ENCODE measurements around the gene WNT9A. TPM values are rescaled to one million over a fixed set of nuclear protein-coding genes. Genes with fewer than 3 reads are reported as not detected.
"Not testable (repeated sequence)": the region's sequence is repeated elsewhere in the genome, so short reads cannot be mapped to it uniquely, and the experiment has no call there.

Gene WNT9A
- total and polyA plus RNA-seq, 9 of the 15 experiments (the other 6 are each of a cell fraction or from before 2014, with no cell fraction given), result 0.04 to 0.17 (median 0.10) TPM; not detected in 4

DNA sequence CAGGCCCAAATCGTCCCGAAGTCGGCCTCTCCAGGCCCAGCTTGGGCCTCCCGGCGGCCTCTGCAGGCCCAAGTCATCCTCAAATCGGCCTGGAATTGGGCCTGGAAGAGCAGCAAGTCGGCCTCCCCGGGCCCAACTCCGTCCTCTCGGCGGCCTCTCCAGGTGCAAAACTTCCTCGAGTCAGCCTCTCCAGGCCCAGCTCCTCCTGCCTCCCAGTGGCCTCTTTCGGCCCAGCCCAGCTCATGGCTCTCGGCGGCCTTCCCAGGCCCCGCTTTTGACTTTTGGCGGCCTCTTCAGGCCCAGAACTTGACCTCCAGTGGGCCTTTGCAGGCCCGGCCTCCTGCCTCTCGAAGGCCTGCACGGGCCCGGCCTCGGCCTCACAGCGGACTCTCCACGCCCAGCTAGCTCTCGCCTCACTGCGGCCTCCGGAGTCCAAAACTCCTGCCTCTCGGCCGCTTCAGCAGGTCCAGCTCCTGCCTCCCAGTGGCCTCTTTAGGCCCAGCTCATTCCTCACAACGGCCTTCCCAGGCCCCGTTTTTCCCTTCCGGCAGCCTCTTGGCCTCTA is 26.1 kb upstream of the WNT9A start:
- POLR2A ChIA-PET, result interaction anchor here (1.2 kb wide), 1 partner anchor 191 kb away, joined by 4 read pairs; no protein-coding TSS in a partner anchor
- H3K4me3 ChIP-seq; in situ Hi-C loops (cut with MboI); DNase-seq (ENCODE audit: extremely low read depth in 1 of 4, low spot score in 3 of 4); FAIRE-seq; H3K27me3 ChIP-seq (ENCODE audit: control insufficient read depth in 2 of 2, insufficient read depth in 2 of 2, low read length in 2 of 2); H4K20me1 ChIP-seq (replicated peaks; ENCODE audit: control insufficient read depth, insufficient read depth, low read length); BruUV-seq (replicated peaks); intact Hi-C loops (cut with micrococcal nuclease); CTCF ChIA-PET (ENCODE audit: low intra/inter-chr PET ratio); H3K27ac ChIP-seq (ENCODE audit: extremely low read depth, low read depth, low read length); H3K79me2 ChIP-seq (ENCODE audit: control insufficient read depth, insufficient read depth, low read length); H3K36me3 ChIP-seq (ENCODE audit: control insufficient read depth, insufficient read depth, low read length); H2AFZ ChIP-seq (ENCODE audit: low read depth, low read length); H3K9me3 ChIP-seq (replicated peaks; ENCODE audit: control insufficient read depth, insufficient read depth, low read depth, low read length); ATAC-seq; H3K4me2 ChIP-seq (ENCODE audit: insufficient read depth, low read length); H3K9ac ChIP-seq (ENCODE audit: insufficient read depth in 1 of 2, low read depth in 2 of 2, low read length in 2 of 2); H3K9me1 ChIP-seq (ENCODE audit: control insufficient read depth, insufficient read depth, low read length): not testable (repeated sequence)
- WGBS (ENCODE audit: insufficient coverage, low coverage, missing lambda C conversion rate), result 77% methylated on average over 27 of the region's 32 CpGs
- TF ChIP-seq ZFX (CRISPR knock-in tag; IDR thresholded peaks at IDR 0.05), result peak; percentile 32; the same call in 1 of the 2 replicates
- H3K4me1 ChIP-seq (replicated peaks in 1 of 2; ENCODE audit: control insufficient read depth in 2 of 2, insufficient read depth in 2 of 2, low read length in 2 of 2), result peaks cover 0 to 25% of the 10 kb centered on the region in 2 experiments; a peak in 2 of 5 replicates

- ATAC-seq; H3K27ac ChIP-seq (ENCODE audit: extremely low read depth, low read depth, low read length); CTCF ChIA-PET (ENCODE audit: low intra/inter-chr PET ratio); H3K9me1 ChIP-seq (ENCODE audit: control insufficient read depth, insufficient read depth, low read length); H3K36me3 ChIP-seq (ENCODE audit: control insufficient read depth, insufficient read depth, low read length); H3K79me2 ChIP-seq (ENCODE audit: control insufficient read depth, insufficient read depth, low read length); H3K27me3 ChIP-seq (ENCODE audit: control insufficient read depth in 2 of 2, insufficient read depth in 2 of 2, low read length in 2 of 2); BruUV-seq (replicated peaks); H3K4me3 ChIP-seq; H3K9me3 ChIP-seq (replicated peaks; ENCODE audit: control insufficient read depth, insufficient read depth, low read depth, low read length); in situ Hi-C loops (cut with MboI); intact Hi-C loops (cut with micrococcal nuclease); H4K20me1 ChIP-seq (replicated peaks; ENCODE audit: control insufficient read depth, insufficient read depth, low read length); H3K4me2 ChIP-seq (ENCODE audit: insufficient read depth, low read length); FAIRE-seq; TF ChIP-seq NR2C1 (tag; IDR thresholded peaks at IDR 0.05): not testable (repeated sequence)
- Histone ChIP-seq H2AFZ (ENCODE audit: low read depth, low read length) (peak overlapping the region; percentile 58; the same call in 1 of the 2 replicates), H3K9ac (ENCODE audit: insufficient read depth in 1 of 2, low read depth in 2 of 2, low read length in 2 of 2) (peak overlapping the region in 1 of 2 experiments; percentile 58; a peak in 1 of 4 replicates), H3K4me1 (replicated peaks in 1 of 2; ENCODE audit: control insufficient read depth in 2 of 2, insufficient read depth in 2 of 2, low read length in 2 of 2) (peaks cover 0 to 25% of the 10 kb centered on the region in 2 experiments; a peak in 2 of 5 replicates)
- POLR2A ChIA-PET, result interaction anchor here (1.2 kb wide), 1 partner anchor 192 kb away, joined by 4 read pairs; no protein-coding TSS in a partner anchor
- WGBS (ENCODE audit: insufficient coverage, low coverage, missing lambda C conversion rate), result 65% methylated on average over 21 of the region's 22 CpGs
- DNase-seq (ENCODE audit: extremely low read depth in 1 of 4, low spot score in 3 of 4), result peak in 2 of 4 experiments; percentile 24 to 66
- TF ChIP-seq NFIC (IDR thresholded peaks at IDR 0.05) (peak; percentile 94), PCBP1 (IDR thresholded peaks at IDR 0.05; ENCODE audit: low read depth, low read length, poor library complexity, severe bottlenecking) (peak; percentile 20), BHLHE40 (IDR thresholded peaks at IDR 0.05; ENCODE audit: low read length) (peak; percentile 40; the same call in 1 of the 2 replicates), USF1 (CRISPR knock-in tag; IDR thresholded peaks at IDR 0.05) (peak; percentile 37), NR2C1 (IDR thresholded peaks at IDR 0.05) (peak; percentile 51)
- TF ChIP-seq, protein P1, sequence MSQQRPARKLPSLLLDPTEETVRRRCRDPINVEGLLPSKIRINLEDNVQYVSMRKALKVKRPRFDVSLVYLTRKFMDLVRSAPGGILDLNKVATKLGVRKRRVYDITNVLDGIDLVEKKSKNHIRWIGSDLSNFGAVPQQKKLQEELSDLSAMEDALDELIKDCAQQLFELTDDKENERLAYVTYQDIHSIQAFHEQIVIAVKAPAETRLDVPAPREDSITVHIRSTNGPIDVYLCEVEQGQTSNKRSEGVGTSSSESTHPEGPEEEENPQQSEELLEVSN (IDR thresholded peaks at IDR 0.05; ENCODE audit: borderline replicate concordance in 1 of 2, extremely low read depth in 1 of 2, insufficient read depth in 1 of 2, insufficient read length in 1 of 2, low read depth in 1 of 2, low read length in 1 of 2, poor library complexity in 1 of 2, severe bottlenecking in 1 of 2), result peak in 1 of 2 experiments; percentile 28
- TF ChIP-seq, protein P2, sequence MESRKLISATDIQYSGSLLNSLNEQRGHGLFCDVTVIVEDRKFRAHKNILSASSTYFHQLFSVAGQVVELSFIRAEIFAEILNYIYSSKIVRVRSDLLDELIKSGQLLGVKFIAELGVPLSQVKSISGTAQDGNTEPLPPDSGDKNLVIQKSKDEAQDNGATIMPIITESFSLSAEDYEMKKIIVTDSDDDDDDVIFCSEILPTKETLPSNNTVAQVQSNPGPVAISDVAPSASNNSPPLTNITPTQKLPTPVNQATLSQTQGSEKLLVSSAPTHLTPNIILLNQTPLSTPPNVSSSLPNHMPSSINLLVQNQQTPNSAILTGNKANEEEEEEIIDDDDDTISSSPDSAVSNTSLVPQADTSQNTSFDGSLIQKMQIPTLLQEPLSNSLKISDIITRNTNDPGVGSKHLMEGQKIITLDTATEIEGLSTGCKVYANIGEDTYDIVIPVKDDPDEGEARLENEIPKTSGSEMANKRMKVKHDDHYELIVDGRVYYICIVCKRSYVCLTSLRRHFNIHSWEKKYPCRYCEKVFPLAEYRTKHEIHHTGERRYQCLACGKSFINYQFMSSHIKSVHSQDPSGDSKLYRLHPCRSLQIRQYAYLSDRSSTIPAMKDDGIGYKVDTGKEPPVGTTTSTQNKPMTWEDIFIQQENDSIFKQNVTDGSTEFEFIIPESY (CRISPR knock-in tag; IDR thresholded peaks at IDR 0.05), result 0 out of 2 replicates have a peak, but pooled peaks have one; percentile 70
Measured at GRCh38 chr1:227972843-227973374, 25.2 kb upstream of the WNT9A start.
